ENCODE measurements around the gene SLC9A9. TPM values are rescaled to one million over a fixed set of nuclear protein-coding genes. Genes with fewer than 3 reads are reported as not detected.

Gene SLC9A9
- total and polyA plus RNA-seq, 2 of the 8 experiments (the other 6 are each of a cell fraction or from before 2014, with no cell fraction given), result 0.48 to 1.1 TPM

DNA sequence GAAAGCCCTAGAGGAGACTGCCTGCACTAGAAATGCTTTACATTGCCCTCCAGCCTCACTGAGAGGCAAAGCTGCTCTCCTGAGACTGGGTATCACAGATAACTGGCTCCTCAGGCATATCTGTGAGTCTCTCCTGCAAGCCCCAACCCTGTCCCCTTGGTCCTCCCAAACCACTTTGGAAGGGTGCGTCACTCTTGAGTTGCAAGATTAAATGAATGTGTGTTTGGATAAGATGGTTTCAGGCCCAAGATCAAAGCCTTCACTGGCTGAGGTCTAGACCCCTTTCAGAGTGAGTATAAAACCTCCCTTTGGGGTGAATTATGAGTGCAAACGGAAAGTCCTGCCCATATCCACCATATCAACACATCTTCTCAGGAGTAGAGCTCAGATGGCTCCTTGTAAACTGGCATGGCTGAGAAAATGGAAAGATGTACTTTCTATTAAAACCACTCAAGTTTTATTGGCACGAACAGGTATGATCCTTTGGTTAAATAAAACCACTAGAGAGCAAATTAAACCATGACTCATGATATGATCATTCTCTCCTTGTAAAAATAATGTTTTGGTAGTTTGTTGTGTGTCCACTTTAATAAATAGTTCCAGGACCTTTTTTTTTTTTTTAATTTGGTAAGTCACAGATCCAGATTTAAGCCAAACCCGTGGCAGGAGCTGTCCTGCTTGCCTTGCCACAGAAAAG lies 564.7 kb downstream of the SLC9A9 start (continued):
- no peak for TF ChIP-seq ASH2L (IDR thresholded peaks at IDR 0.05; ENCODE audit: low read length)
- no peak for TF ChIP-seq SP4 (IDR thresholded peaks at IDR 0.05; ENCODE audit: low read length)
